Measurements from ENCODE around the gene SLCO4A1.

DNA sequence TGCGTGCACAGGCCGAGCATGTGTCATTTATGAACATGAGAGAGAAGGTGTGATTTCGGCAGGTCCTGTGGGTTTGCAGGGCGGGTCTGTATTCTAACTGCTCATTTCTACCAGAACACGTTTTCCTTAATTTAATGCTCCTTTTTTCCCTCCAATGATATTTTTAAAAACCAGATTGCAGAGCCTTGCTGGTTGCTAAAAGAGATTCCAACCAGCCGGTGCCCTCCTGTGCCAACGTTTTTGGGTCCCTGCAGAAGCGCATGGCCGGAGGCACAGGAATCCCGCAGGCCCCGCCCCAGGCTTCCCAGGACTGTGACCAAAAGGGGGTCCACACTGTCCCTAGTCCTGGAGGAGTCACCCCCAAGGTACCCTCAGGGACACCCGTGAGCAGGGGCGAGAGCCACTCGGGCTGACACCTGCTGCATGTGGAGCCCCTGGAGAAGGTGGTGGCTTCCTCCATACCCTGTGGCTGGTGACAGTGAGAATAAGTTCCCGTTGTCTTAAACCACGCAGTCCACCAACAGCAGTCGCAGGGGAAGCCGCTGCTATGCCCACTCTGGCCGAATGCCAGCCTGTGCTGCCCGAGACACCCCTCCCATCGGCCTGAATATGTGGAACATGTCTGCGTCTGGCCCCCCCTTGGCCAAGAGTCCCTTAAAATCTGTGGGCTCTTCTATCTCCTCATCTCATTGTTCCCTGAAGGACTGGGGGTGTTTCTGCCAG lies 50.7 kb downstream of the SLCO4A1 start:
- TF ChIP-seq, protein P1, sequence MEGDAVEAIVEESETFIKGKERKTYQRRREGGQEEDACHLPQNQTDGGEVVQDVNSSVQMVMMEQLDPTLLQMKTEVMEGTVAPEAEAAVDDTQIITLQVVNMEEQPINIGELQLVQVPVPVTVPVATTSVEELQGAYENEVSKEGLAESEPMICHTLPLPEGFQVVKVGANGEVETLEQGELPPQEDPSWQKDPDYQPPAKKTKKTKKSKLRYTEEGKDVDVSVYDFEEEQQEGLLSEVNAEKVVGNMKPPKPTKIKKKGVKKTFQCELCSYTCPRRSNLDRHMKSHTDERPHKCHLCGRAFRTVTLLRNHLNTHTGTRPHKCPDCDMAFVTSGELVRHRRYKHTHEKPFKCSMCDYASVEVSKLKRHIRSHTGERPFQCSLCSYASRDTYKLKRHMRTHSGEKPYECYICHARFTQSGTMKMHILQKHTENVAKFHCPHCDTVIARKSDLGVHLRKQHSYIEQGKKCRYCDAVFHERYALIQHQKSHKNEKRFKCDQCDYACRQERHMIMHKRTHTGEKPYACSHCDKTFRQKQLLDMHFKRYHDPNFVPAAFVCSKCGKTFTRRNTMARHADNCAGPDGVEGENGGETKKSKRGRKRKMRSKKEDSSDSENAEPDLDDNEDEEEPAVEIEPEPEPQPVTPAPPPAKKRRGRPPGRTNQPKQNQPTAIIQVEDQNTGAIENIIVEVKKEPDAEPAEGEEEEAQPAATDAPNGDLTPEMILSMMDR (IDR thresholded peaks at IDR 0.05): no peak
- no peak for TF ChIP-seq POLR2A (IDR thresholded peaks at IDR 0.05)

Measured in esophagus squamous epithelium (tissue), 4 donors.